ENCODE data around the gene TEDC1. TPM values are rescaled to one million over a fixed set of nuclear protein-coding genes. Genes with fewer than 3 reads are reported as not detected.

TEDC1 gene
- total RNA-seq, 2 donors from 2014 or later = 1.6 to 12.2 TPM

- DNase-seq = peak in 1 of 4 donors; percentile 43
- Histone ChIP-seq H3K4me1 (peaks cover 63% of the 10 kb centered on the region), H3K27ac (peak overlapping the region; percentile 53 to 87 (median 80)), H3K27me3 (peaks cover 0 to 15% of the 10 kb centered on the region in 2 donors), H3K4me3 (peak overlapping the region; percentile 16 to 56), H3K9me3 (no peaks in the 10 kb centered on the region), H3K36me3 (replicated peaks in 1 of 2; ENCODE audit: insufficient read depth in 1 of 2, low read depth in 2 of 2) (no peaks in the 10 kb centered on the region)
- 9 to 19% methylated on average over 10 to 45 of the region's 48 CpGs for WGBS, 2 donors
- TF ChIP-seq POLR2A (IDR thresholded peaks at IDR 0.05) = no peak
- TF ChIP-seq CTCF (IDR thresholded peaks at IDR 0.05) = no peak
- intact Hi-C loops (cut with DNase I) = no loop called here
- no peak for ATAC-seq
Measured at GRCh38 chr14:105475269-105476096, 15.6 kb upstream of the TEDC1 start.

- intact Hi-C loops (cut with DNase I) = no loop called here
- no peak for TF ChIP-seq CTCF (IDR thresholded peaks at IDR 0.05)
- TF ChIP-seq POLR2A (IDR thresholded peaks at IDR 0.05) = peak in 2 of 3 donors; percentile 48 to 49
- H3K36me3 ChIP-seq (replicated peaks in 1 of 2; ENCODE audit: insufficient read depth in 1 of 2, low read depth in 2 of 2) = no peaks in the 10 kb centered on the region
- H3K4me1 ChIP-seq = peaks cover 71% of the 10 kb centered on the region
- no peaks in the 10 kb centered on the region for H3K9me3 ChIP-seq
- H3K27me3 ChIP-seq = peaks cover 0 to 15% of the 10 kb centered on the region in 2 donors
- 23% methylated on average over 21 of the region's 21 CpGs; no CpG with 5 or more reads in 1 of the 2 donors for WGBS, 2 donors
- H3K27ac ChIP-seq = peak overlapping the region; percentile 53 to 87 (median 80)
- DNase-seq (peak; percentile 64 to 74 (median 72)), ATAC-seq (peak; percentile 16)
- no peak overlapping the region for H3K4me3 ChIP-seq
Measured at GRCh38 chr14:105476097-105476830, 14.8 kb upstream of the TEDC1 start.

- ATAC-seq = no peak
- intact Hi-C loops (cut with DNase I) = no loop called here
- Histone ChIP-seq H3K9me3 (no peaks in the 10 kb centered on the region), H3K36me3 (replicated peaks in 1 of 2; ENCODE audit: insufficient read depth in 1 of 2, low read depth in 2 of 2) (no peaks in the 10 kb centered on the region), H3K4me1 (peaks cover 73% of the 10 kb centered on the region), H3K4me3 (no peak overlapping the region), H3K27ac (peak overlapping the region in 3 of 4 donors; percentile 75 to 87 (median 86)), H3K27me3 (peaks cover 0 to 15% of the 10 kb centered on the region in 2 donors)
- 44 to 45% methylated on average over 9 to 16 of the region's 16 CpGs for WGBS, 2 donors
- no peak for DNase-seq
- TF ChIP-seq CTCF (IDR thresholded peaks at IDR 0.05) = no peak
- no peak for TF ChIP-seq POLR2A (IDR thresholded peaks at IDR 0.05)
Measured at GRCh38 chr14:105476831-105477659, 14.0 kb upstream of the TEDC1 start.

GRCh38 chr14:105477660-105478397, 13.2 kb upstream of the TEDC1 start:
- H3K4me3 ChIP-seq = no peak overlapping the region
- WGBS, 2 donors = 12 to 81% methylated on average over 5 to 37 of the region's 56 CpGs

More at GRCh38 chr14:105477660-105478397, 13.2 kb upstream of the TEDC1 start:
- intact Hi-C loops (cut with DNase I) = no loop called here
- peaks cover 73% of the 10 kb centered on the region for H3K4me1 ChIP-seq
- H3K27ac ChIP-seq = peak overlapping the region in 2 of 4 donors; percentile 86 to 87
- no peaks in the 10 kb centered on the region for H3K9me3 ChIP-seq
- TF ChIP-seq POLR2A (IDR thresholded peaks at IDR 0.05) (no peak), CTCF (IDR thresholded peaks at IDR 0.05) (no peak)
- DNase-seq = no peak
- no peaks in the 10 kb centered on the region for H3K36me3 ChIP-seq (replicated peaks in 1 of 2; ENCODE audit: insufficient read depth in 1 of 2, low read depth in 2 of 2)
- H3K27me3 ChIP-seq = peaks cover 0 to 15% of the 10 kb centered on the region in 2 donors
- ATAC-seq = no peak

Measured in body of pancreas (tissue), 4 donors.